PC-9 (cell line): ENCODE measurements around the gene FARS2.

Experiments
- EZH2 ChIP-seq: fragments of 200-600 bp; sonication (generic); IDR thresholded peaks from 2 replicates; pipeline ENCODE4 v1.8.0; 2017; ENCODE audit warnings: antibody characterized with exemption, low read depth
- TF ChIP-seq, protein P1 (sequence below): fragments of 200-600 bp; sonication (generic); conservative IDR thresholded peaks from 2 replicates; pipeline ENCODE4 v1.6.1; 2017; ENCODE audit warnings: mixed run types, antibody characterized with exemption, mild to moderate bottlenecking, moderate library complexity

GRCh38 chr6:5663739-5664138, 402.4 kb downstream of the FARS2 start:
- TF ChIP-seq, protein P1, sequence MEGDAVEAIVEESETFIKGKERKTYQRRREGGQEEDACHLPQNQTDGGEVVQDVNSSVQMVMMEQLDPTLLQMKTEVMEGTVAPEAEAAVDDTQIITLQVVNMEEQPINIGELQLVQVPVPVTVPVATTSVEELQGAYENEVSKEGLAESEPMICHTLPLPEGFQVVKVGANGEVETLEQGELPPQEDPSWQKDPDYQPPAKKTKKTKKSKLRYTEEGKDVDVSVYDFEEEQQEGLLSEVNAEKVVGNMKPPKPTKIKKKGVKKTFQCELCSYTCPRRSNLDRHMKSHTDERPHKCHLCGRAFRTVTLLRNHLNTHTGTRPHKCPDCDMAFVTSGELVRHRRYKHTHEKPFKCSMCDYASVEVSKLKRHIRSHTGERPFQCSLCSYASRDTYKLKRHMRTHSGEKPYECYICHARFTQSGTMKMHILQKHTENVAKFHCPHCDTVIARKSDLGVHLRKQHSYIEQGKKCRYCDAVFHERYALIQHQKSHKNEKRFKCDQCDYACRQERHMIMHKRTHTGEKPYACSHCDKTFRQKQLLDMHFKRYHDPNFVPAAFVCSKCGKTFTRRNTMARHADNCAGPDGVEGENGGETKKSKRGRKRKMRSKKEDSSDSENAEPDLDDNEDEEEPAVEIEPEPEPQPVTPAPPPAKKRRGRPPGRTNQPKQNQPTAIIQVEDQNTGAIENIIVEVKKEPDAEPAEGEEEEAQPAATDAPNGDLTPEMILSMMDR = no peak
- no peak for TF ChIP-seq EZH2
